Liver (tissue), 9 donors: ENCODE results near the gene PFKP. TPM values are rescaled to one million over a fixed set of nuclear protein-coding genes. Genes with fewer than 3 reads are reported as not detected.

Source experiments
- DNase-seq: peaks from one replicate; pipeline ENCODE4 v3.0.0-alpha.2; 2017; ENCODE audit warnings: low spot score
- H3K27ac ChIP-seq, 2 donors: one replicate each; pipeline ENCODE4 v1.7.0; 2013; ENCODE audit warnings: inconsistent platforms in 2 of 2, low read length in 2 of 2, control low read depth in 1 of 2, low read depth in 1 of 2, mild to moderate bottlenecking in 1 of 2
- H3K27me3 ChIP-seq, 4 donors: one replicate each; pipeline versions ENCODE4 v1.6.1 to v1.7.0; 2013; ENCODE audit warnings: low read length in 3 of 4, inconsistent platforms in 1 of 4, mild to moderate bottlenecking in 1 of 4, moderate library complexity in 1 of 4; ENCODE audit not compliant: control insufficient read depth in 4 of 4, insufficient read depth in 4 of 4
- H3K36me3 ChIP-seq, 4 donors: one replicate each; pipeline versions ENCODE4 v1.6.1 to v1.7.0; 2013; ENCODE audit warnings: low read length in 3 of 4, mild to moderate bottlenecking in 3 of 4, low read depth in 1 of 4, moderate library complexity in 1 of 4; ENCODE audit not compliant: control insufficient read depth in 4 of 4, insufficient read depth in 3 of 4
- H3K4me1 ChIP-seq, 4 donors: one replicate each; pipeline versions ENCODE4 v1.6.1 to v1.7.0; 2013; ENCODE audit warnings: low read length in 3 of 4, mild to moderate bottlenecking in 3 of 4, moderate library complexity in 1 of 4; ENCODE audit not compliant: control insufficient read depth in 4 of 4, insufficient read depth in 4 of 4
- H3K4me3 ChIP-seq, 3 donors: one replicate each; pipeline versions ENCODE4 v1.6.1 to v1.7.0; 2013; ENCODE audit warnings: low read length in 3 of 3, control low read depth in 1 of 3, low read depth in 1 of 3, mild to moderate bottlenecking in 1 of 3
- H3K9ac ChIP-seq, 2 donors: one replicate each; pipeline ENCODE4 v1.7.0; 2013; ENCODE audit warnings: low read length in 2 of 2, mild to moderate bottlenecking in 2 of 2, moderate library complexity in 2 of 2, control low read depth in 1 of 2, low read depth in 1 of 2
- H3K9me3 ChIP-seq, 4 donors: one replicate each; pipeline versions ENCODE4 v1.6.1 to v1.7.0; 2013; ENCODE audit warnings: low read length in 3 of 4; ENCODE audit not compliant: control insufficient read depth in 4 of 4
- ATF3 ChIP-seq: IDR thresholded peaks from 2 replicates; pipeline ENCODE4 v1.6.1; 2016; ENCODE audit warnings: antibody characterized with exemption
- CTCF ChIP-seq: fragments of 150-350 bp; IDR thresholded peaks from 2 replicates; pipeline ENCODE4 v1.5.1; 2017; ENCODE audit warnings: improper control_type of control experiment, low read depth, low read length; ENCODE audit not compliant: missing input control
- EGR1 ChIP-seq, 2 donors: IDR thresholded peaks; 2 replicates each; pipeline ENCODE4 v1.6.1; 2016 to 2018; ENCODE audit warnings: antibody characterized with exemption in 2 of 2, low read depth in 2 of 2
- FOXA2 ChIP-seq: IDR thresholded peaks from 2 replicates; pipeline ENCODE4 v1.6.1; 2016; ENCODE audit warnings: antibody characterized with exemption
- GABPA ChIP-seq, 2 donors: IDR thresholded peaks in 1 of 2; conservative IDR thresholded peaks in 1 of 2; 2 replicates each; pipeline ENCODE4 v1.6.1; 2016; ENCODE audit warnings: antibody characterized with exemption in 2 of 2, mild to moderate bottlenecking in 1 of 2, moderate library complexity in 1 of 2
- HNF4A ChIP-seq, 2 donors: conservative IDR thresholded peaks; 2 replicates each; pipeline ENCODE4 v1.6.1; 2016; ENCODE audit warnings: antibody characterized with exemption in 2 of 2, mild to moderate bottlenecking in 2 of 2
- HNF4G ChIP-seq: IDR thresholded peaks from 2 replicates; pipeline ENCODE4 v1.6.1; 2016; ENCODE audit warnings: antibody characterized with exemption
- JUND ChIP-seq, 2 donors: IDR thresholded peaks; 2 replicates each; pipeline ENCODE4 v1.6.1; 2016; ENCODE audit warnings: antibody characterized with exemption in 2 of 2
- MAX ChIP-seq: IDR thresholded peaks from 2 replicates; pipeline ENCODE4 v1.6.1; 2016; ENCODE audit warnings: antibody characterized with exemption
- RAD21 ChIP-seq, 2 donors: IDR thresholded peaks; 2 replicates each; pipeline ENCODE4 v1.6.1; 2016; ENCODE audit warnings: antibody characterized with exemption in 2 of 2, mild to moderate bottlenecking in 2 of 2
- REST ChIP-seq: IDR thresholded peaks from 2 replicates; pipeline ENCODE4 v1.6.1; 2016; ENCODE audit warnings: antibody characterized with exemption, mild to moderate bottlenecking
- SP1 ChIP-seq: IDR thresholded peaks from 2 replicates; pipeline ENCODE4 v1.6.1; 2018; ENCODE audit warnings: antibody characterized with exemption, mild to moderate bottlenecking
- TAF1 ChIP-seq: conservative IDR thresholded peaks from 2 replicates; pipeline ENCODE4 v1.6.1; 2016; ENCODE audit warnings: antibody characterized with exemption, mild to moderate bottlenecking
- YY1 ChIP-seq: IDR thresholded peaks from 2 replicates; pipeline ENCODE4 v1.6.1; 2016; ENCODE audit warnings: antibody characterized with exemption, mild to moderate bottlenecking
- ZBTB33 ChIP-seq: IDR thresholded peaks from 2 replicates; pipeline ENCODE4 v1.6.1; 2016; ENCODE audit warnings: antibody characterized with exemption
- WGBS: extraction: QIAGEN DNeasy Blood & Tissue Kit; methylation state at CpG from one replicate; pipeline ENCODE4 v1.1.7; 2013; 5-methylcytosine and 5-hydroxymethylcytosine counted together
- polyA plus RNA-seq, 2 donors: library from polyadenylated mRNA; stranded (reverse) in 1 of 2; unstranded in 1 of 2; fragments of 200-250 nt in 1 of 2; fragments of >200 nt in 1 of 2; fragmentation: Nextera tagmentation in 1 of 2; extraction: Ambion mirVana in 1 of 2; gene quantifications; one replicate each; pipeline versions ENCODE4 v1.2.1 to v1.2.3, GENCODE V29; 2013 to 2015
- total RNA-seq, 2 donors: library from RNA; depleted of rRNA; stranded (reverse); fragments of >200 nt; gene quantifications; one replicate each; pipeline ENCODE4 v1.2.3, GENCODE V29; 2014
- donor health status: healthy.
- donor health status: healthy.
- donor health status: healthy.
- donor health status: healthy.
- donor health status: healthy.

Gene PFKP
- total and polyA plus RNA-seq, 4 donors: 1.1 to 5.0 (median 2.8) TPM

GRCh38 chr10:3152566-3152935 lies 85.2 kb downstream of the PFKP start:
- Histone ChIP-seq H3K4me3 (no peak overlapping the region), H3K36me3 (peaks cover 10 to 80% (median 58%) of the 10 kb centered on the region in 4 donors), H3K4me1 (no peaks in the 10 kb centered on the region), H3K27me3 (no peaks in the 10 kb centered on the region), H3K9ac (no peak overlapping the region), H3K9me3 (no peaks in the 10 kb centered on the region), H3K27ac (no peak overlapping the region)
- TF ChIP-seq TAF1 (no peak), JUND (IDR thresholded peaks at IDR 0.05) (no peak), ZBTB33 (no peak), SP1 (no peak), MAX (no peak)
- WGBS: 96% methylated on average over 9 of the region's 9 CpGs
- DNase-seq: no peak

GRCh38 chr10:3154666-3155065 lies 87.3 kb downstream of the PFKP start:
- no peaks in the 10 kb centered on the region for H3K27me3 ChIP-seq
- H3K36me3 ChIP-seq: peaks cover 11 to 81% (median 59%) of the 10 kb centered on the region in 4 donors
- H3K4me3 ChIP-seq: no peak overlapping the region
- DNase-seq: no peak
- H3K4me1 ChIP-seq: no peaks in the 10 kb centered on the region
- no peaks in the 10 kb centered on the region for H3K9me3 ChIP-seq
- no peak overlapping the region for H3K9ac ChIP-seq
- WGBS: 97% methylated on average over 10 of the region's 10 CpGs
- no peak overlapping the region for H3K27ac ChIP-seq
- TF ChIP-seq ATF3 (no peak), EGR1 (IDR thresholded peaks at IDR 0.05; ENCODE audit: low read depth in 2 of 2) (no peak)

GRCh38 chr10:3159152-3159551 lies 91.8 kb downstream of the PFKP start:
- Histone ChIP-seq H3K4me3 (no peak overlapping the region), H3K36me3 (peaks cover 12 to 65% (median 59%) of the 10 kb centered on the region in 4 donors), H3K9me3 (no peaks in the 10 kb centered on the region), H3K27me3 (no peaks in the 10 kb centered on the region), H3K4me1 (no peaks in the 10 kb centered on the region), H3K9ac (no peak overlapping the region), H3K27ac (no peak overlapping the region)
- DNase-seq: no peak
- TF ChIP-seq MAX: no peak
- 97% methylated on average over 10 of the region's 10 CpGs for WGBS

- Histone ChIP-seq H3K9me3 (no peaks in the 10 kb centered on the region), H3K36me3 (peaks cover 16 to 81% (median 69%) of the 10 kb centered on the region in 4 donors), H3K27me3 (no peaks in the 10 kb centered on the region), H3K4me1 (no peaks in the 10 kb centered on the region), H3K27ac (no peak overlapping the region), H3K4me3 (no peak overlapping the region), H3K9ac (no peak overlapping the region)
- 97% methylated on average over 9 of the region's 9 CpGs for WGBS
- no peak for DNase-seq
- TF ChIP-seq FOXA2 (no peak), YY1 (no peak), EGR1 (IDR thresholded peaks at IDR 0.05; ENCODE audit: low read depth in 2 of 2) (no peak), GABPA (IDR thresholded peaks at IDR 0.05 in 1 of 2, conservative IDR thresholded peaks at IDR 0.05 in 1 of 2) (no peak), ATF3 (no peak), TAF1 (no peak), RAD21 (IDR thresholded peaks at IDR 0.05) (no peak), HNF4G (no peak), REST (no peak), HNF4A (conservative IDR thresholded peaks at IDR 0.05) (no peak), CTCF (no peak)
Observed at GRCh38 chr10:3162533-3162932, 95.2 kb downstream of the PFKP start.
